SJSA1 (cell line): ENCODE measurements around the gene ANKRD30B. TPM values are rescaled to one million over a fixed set of nuclear protein-coding genes. Genes with fewer than 3 reads are reported as not detected.
"Not testable (repeated sequence)": the region's sequence is repeated elsewhere in the genome, so short reads cannot be mapped to it uniquely, and the experiment has no call there.

Experiments
- DNase-seq, 2 experiments: peaks; one replicate each; pipeline ENCODE4 v3.0.0-alpha.2; 2015 to 2020; ENCODE audit warnings: low spot score in 2 of 2, low read depth in 1 of 2
- H3K27ac ChIP-seq: fragments of 250-450 bp; sonication (Bioruptor Pico); 2 replicates; pipeline ENCODE4 v1.5.1; 2020; ENCODE audit warnings: mild to moderate bottlenecking, moderate library complexity
- H3K27me3 ChIP-seq: fragments of 250-450 bp; sonication (Bioruptor Pico); replicated peaks from 2 replicates; pipeline ENCODE4 v1.5.1; 2020; ENCODE audit warnings: mild to moderate bottlenecking, moderate library complexity
- H3K36me3 ChIP-seq: fragments of 250-450 bp; sonication (Bioruptor Pico); 2 replicates; pipeline ENCODE4 v1.5.1; 2020; ENCODE audit warnings: mild to moderate bottlenecking
- H3K4me1 ChIP-seq: fragments of 250-450 bp; sonication (Bioruptor Pico); replicated peaks from 2 replicates; pipeline ENCODE4 v1.6.1; 2021; ENCODE audit warnings: mild to moderate bottlenecking
- H3K4me3 ChIP-seq: fragments of 250-450 bp; sonication (Bioruptor Pico); 2 replicates; pipeline ENCODE4 v1.5.1; 2020; ENCODE audit warnings: mild to moderate bottlenecking
- H3K9me3 ChIP-seq: fragments of 250-450 bp; sonication (Bioruptor Pico); replicated peaks from 2 replicates; pipeline ENCODE4 v1.5.1; 2020; ENCODE audit warnings: mild to moderate bottlenecking
- total RNA-seq: library from RNA; depleted of rRNA; stranded (reverse); fragments of >200 nt; shearing (Covaris generic); gene quantifications from 2 replicates; pipeline ENCODE4 v1.2.3, GENCODE V29; 2014; rRNA removed

ANKRD30B gene
- total RNA-seq: not detected in 2 replicates

GRCh38 chr18:14747513-14748474, at the start of gene ANKRD30B:
Gene ANKRD30B, plus strand, starts transcription at chr18:14748172. Its CDS starts 248 bp downstream, at chr18:14748420.
- no peak within 1 kb of the TSS for H3K4me3 ChIP-seq

GRCh38 chr18:14701286-14702040, 46.5 kb upstream of the ANKRD30B start:
- not testable (repeated sequence) for H3K27me3 ChIP-seq, H3K36me3 ChIP-seq, H3K4me3 ChIP-seq, H3K9me3 ChIP-seq, DNase-seq, H3K4me1 ChIP-seq, H3K27ac ChIP-seq

More at GRCh38 chr18:14747513-14748474, at the start of gene ANKRD30B:
- Histone ChIP-seq H3K36me3 (no peaks in the 10 kb centered on the region), H3K9me3 (peaks cover 6% of the 10 kb centered on the region), H3K27ac (no peak within 1 kb of the TSS), H3K27me3 (no peaks in the 10 kb centered on the region), H3K4me1 (no peaks in the 10 kb centered on the region)
- DNase-seq: no peak

GRCh38 chr18:14709761-14710160, 38.2 kb upstream of the ANKRD30B start:
- not testable (repeated sequence) for H3K36me3 ChIP-seq, H3K4me3 ChIP-seq, H3K9me3 ChIP-seq, H3K4me1 ChIP-seq, DNase-seq, H3K27ac ChIP-seq, H3K27me3 ChIP-seq

DNA sequence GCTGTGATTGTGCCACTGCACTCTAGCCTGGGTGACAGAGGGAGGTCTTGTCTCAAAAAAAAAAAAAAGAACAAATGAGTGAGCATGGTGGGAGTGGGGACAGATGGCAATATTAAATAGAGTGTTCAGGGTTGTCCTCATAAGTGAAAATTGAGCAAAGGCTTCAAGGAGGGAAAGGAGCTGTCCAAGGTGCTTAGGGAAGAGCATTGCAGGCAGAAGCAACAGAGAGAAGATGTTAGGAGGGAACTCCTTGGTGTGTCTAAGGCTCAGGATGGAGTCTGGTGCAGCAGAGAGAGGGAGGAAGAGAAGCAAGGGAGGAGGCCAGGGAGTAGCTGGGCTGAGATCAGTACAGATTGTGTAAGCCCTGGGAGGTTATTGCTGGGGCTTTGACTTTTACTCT, 26.4 kb upstream of the ANKRD30B start:
- H3K27me3 ChIP-seq, H3K27ac ChIP-seq, H3K4me3 ChIP-seq, H3K36me3 ChIP-seq, H3K9me3 ChIP-seq, DNase-seq, H3K4me1 ChIP-seq: not testable (repeated sequence)

DNA sequence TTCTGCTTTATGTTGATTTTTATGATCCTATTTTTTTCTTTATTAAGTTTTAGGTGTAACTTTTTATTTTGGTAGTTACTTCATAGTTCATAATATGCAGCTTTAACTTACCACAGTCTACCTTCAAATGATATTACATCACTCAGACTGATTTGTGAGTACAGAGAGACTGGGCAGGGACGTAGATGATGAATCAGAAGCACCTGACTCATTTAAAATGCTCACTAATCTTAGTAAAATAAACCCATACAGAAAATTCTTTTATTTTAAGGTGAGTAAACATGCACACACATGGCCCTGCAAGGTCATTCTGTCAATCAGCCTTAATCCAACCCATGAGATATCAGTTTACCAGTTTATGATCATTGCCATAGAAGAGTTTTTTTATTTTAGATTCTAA, 8.9 kb upstream of the ANKRD30B start:
- DNase-seq: not testable (repeated sequence)

DNA sequence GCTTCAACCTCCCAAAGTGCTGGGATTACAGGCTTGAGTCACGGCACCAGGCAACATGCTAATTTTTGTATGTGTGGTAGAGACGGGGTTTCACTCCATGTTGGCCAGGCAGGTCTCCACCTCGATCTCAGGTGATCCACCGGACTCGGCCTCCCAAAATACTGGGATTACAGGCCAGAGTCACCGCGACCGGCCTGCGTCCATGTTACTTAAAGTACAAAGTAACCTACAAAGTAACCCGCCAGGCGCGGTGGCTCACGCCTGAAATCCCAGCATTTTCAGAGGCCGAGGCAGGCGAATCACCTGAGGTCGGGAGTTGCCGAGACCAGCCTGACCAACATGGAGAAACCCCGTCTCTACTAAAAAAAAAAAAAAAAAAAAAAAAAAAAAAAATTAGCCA, 1.1 kb upstream of the ANKRD30B start:
- Histone ChIP-seq H3K36me3 (no peaks in the 10 kb centered on the region), H3K9me3 (peaks cover 6% of the 10 kb centered on the region), H3K4me3 (no peak overlapping the region), H3K4me1 (no peaks in the 10 kb centered on the region), H3K27me3 (no peaks in the 10 kb centered on the region), H3K27ac (no peak overlapping the region)
- DNase-seq: no peak

More for the DNA sequence above, 8.9 kb upstream of the ANKRD30B start:
- H3K36me3 ChIP-seq, H3K4me3 ChIP-seq, H3K4me1 ChIP-seq, H3K27me3 ChIP-seq, H3K9me3 ChIP-seq, H3K27ac ChIP-seq: not testable (repeated sequence)

DNA sequence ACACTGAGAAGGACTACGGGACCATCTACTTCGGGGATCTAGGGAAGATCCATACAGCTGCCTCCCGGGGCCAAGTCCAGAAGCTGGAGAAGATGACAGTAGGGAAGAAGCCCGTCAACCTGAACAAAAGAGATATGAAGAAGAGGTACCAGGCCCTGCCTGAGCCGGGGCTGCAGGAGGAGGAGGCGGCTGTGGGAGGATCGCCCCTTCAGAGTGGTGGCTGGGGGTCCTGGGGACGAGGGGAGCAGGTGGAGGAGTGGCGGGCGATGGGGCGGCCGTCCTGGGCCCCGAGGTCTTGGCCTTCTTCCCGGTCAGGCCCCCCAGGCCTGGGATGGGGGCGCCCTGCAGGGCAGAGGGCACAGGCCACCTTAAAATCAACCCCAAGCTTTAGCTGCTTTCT, 524 bp downstream of the ANKRD30B start:
- H3K36me3 ChIP-seq: no peaks in the 10 kb centered on the region

GRCh38 chr18:14763566-14763965, 15.6 kb downstream of the ANKRD30B start:
- not testable (repeated sequence) for H3K27ac ChIP-seq, H3K36me3 ChIP-seq, H3K9me3 ChIP-seq, H3K27me3 ChIP-seq, H3K4me3 ChIP-seq, DNase-seq, H3K4me1 ChIP-seq

More for the DNA sequence above, 524 bp downstream of the ANKRD30B start:
- no peak overlapping the region for H3K27ac ChIP-seq
- H3K4me3 ChIP-seq: no peak overlapping the region
- DNase-seq: no peak
- H3K4me1 ChIP-seq: no peaks in the 10 kb centered on the region
- no peaks in the 10 kb centered on the region for H3K27me3 ChIP-seq
- peaks cover 6% of the 10 kb centered on the region for H3K9me3 ChIP-seq

GRCh38 chr18:14767474-14767873, 19.5 kb downstream of the ANKRD30B start:
- DNase-seq: no peak
- Histone ChIP-seq H3K36me3 (no peaks in the 10 kb centered on the region), H3K9me3 (no peaks in the 10 kb centered on the region), H3K27me3 (no peaks in the 10 kb centered on the region), H3K27ac (no peak overlapping the region), H3K4me3 (no peak overlapping the region), H3K4me1 (no peaks in the 10 kb centered on the region)

- no peaks in the 10 kb centered on the region for H3K27me3 ChIP-seq
- no peaks in the 10 kb centered on the region for H3K4me1 ChIP-seq
- DNase-seq: no peak
- H3K4me3 ChIP-seq: no peak overlapping the region
- no peaks in the 10 kb centered on the region for H3K36me3 ChIP-seq
- no peak overlapping the region for H3K27ac ChIP-seq
- H3K9me3 ChIP-seq: no peaks in the 10 kb centered on the region
Measured at GRCh38 chr18:14768241-14768640, 20.3 kb downstream of the ANKRD30B start.

- H3K27me3 ChIP-seq: no peaks in the 10 kb centered on the region
- no peaks in the 10 kb centered on the region for H3K9me3 ChIP-seq
- no peaks in the 10 kb centered on the region for H3K36me3 ChIP-seq
- H3K27ac ChIP-seq: no peak overlapping the region
- no peak overlapping the region for H3K4me3 ChIP-seq
- DNase-seq: no peak
- no peaks in the 10 kb centered on the region for H3K4me1 ChIP-seq
Measured at GRCh38 chr18:14769381-14769780, 21.4 kb downstream of the ANKRD30B start.

DNA sequence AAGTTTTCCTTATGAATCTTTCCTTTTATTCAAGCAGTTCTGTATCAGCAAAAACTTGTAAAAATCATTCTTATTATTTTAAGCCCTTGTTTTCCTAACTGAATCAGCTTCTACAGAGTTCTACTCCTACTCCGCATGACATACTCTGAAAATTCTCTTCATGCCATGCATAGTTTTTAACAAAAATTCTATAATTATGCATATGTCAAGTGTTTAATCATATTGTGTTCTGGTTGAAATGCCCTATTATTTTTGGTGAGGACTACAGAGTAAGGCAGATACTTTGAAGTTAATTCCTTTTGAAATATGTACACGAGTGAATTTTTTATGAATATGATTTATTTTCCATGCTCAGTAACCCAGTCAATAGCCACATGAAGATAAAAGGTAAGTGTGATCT, 28.8 kb downstream of the ANKRD30B start:
- H3K36me3 ChIP-seq: no peaks in the 10 kb centered on the region
- no peaks in the 10 kb centered on the region for H3K9me3 ChIP-seq
- no peak for DNase-seq
- no peak overlapping the region for H3K27ac ChIP-seq
- no peak overlapping the region for H3K4me3 ChIP-seq
- no peaks in the 10 kb centered on the region for H3K4me1 ChIP-seq
- H3K27me3 ChIP-seq: no peaks in the 10 kb centered on the region

DNA sequence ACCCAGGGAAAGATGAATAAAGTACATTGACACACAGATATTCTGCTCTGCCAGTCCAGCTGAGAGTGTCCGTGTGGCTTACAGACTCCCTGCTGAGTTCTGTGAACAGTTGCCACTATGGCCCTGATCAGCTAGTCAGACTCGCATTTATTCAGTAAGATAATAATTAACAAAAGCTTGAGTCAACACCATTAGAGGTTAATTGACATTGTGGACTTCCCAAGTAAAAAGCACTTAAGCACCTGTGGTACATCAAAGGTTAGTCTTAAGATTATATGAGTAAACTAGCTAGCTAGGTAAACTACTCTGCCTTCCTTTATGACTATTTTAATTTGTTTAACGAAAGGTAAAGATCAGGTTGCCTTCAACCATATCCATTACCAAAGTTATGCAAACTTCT, 33.7 kb downstream of the ANKRD30B start:
- no peak for DNase-seq
- Histone ChIP-seq H3K9me3 (no peaks in the 10 kb centered on the region), H3K36me3 (no peaks in the 10 kb centered on the region), H3K27me3 (no peaks in the 10 kb centered on the region), H3K4me3 (no peak overlapping the region), H3K27ac (no peak overlapping the region), H3K4me1 (no peaks in the 10 kb centered on the region)

DNA sequence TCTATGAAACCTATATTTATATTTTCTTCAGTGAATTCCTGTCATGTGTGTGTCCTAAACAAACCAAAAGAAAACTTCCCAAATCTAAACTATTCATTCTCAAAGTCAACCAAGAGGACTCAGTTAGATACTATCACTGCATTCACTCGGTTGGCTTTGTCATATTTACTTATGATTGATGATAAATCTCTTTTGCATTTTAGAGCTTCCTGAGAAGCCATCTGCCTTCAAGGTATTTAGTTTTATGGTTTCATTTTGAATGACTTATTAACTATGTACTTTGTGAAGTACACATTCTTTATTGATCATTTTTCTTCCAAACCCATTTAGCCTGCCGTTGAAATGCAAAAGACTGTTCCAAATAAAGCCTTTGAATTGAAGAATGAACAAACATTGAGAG, 36.2 kb downstream of the ANKRD30B start:
- no peak overlapping the region for H3K4me3 ChIP-seq
- H3K9me3 ChIP-seq: no peaks in the 10 kb centered on the region
- no peak overlapping the region for H3K27ac ChIP-seq
- no peak for DNase-seq
- H3K27me3 ChIP-seq: no peaks in the 10 kb centered on the region
- no peaks in the 10 kb centered on the region for H3K4me1 ChIP-seq
- no peaks in the 10 kb centered on the region for H3K36me3 ChIP-seq
